HL-60 (cell line): ENCODE results near the gene E2F3.

ENCODE experiments used
- DNase-seq, 2 experiments: peaks; one replicate each; pipeline ENCODE4 v3.0.0-alpha.2; 2010 to 2020; ENCODE audit warnings: low read depth in 1 of 2, low spot score in 1 of 2
- H3K27ac ChIP-seq: fragments of 250-450 bp; sonication (Bioruptor Pico); replicated peaks from 2 replicates; pipeline ENCODE4 v1.5.1; 2020; ENCODE audit warnings: mild to moderate bottlenecking, moderate library complexity
- H3K27me3 ChIP-seq: fragments of 250-450 bp; sonication (Bioruptor Pico); 2 replicates; pipeline ENCODE4 v1.5.1; 2021; ENCODE audit warnings: mild to moderate bottlenecking, moderate library complexity; ENCODE audit not compliant: insufficient read depth, poor library complexity, severe bottlenecking
- H3K4me3 ChIP-seq: replicated peaks from 2 replicates; pipeline ENCODE4 v1.5.1; 2011; ENCODE audit warnings: mild to moderate bottlenecking, control low read depth, low read length; ENCODE audit not compliant: insufficient read depth
- CTCF ChIP-seq: IDR thresholded peaks from one replicate; pipeline ENCODE4 v1.5.1; 2011; ENCODE audit warnings: low read length, control low read depth, inconsistent platforms; ENCODE audit not compliant: insufficient read depth
- GABPA ChIP-seq: IDR thresholded peaks from 2 replicates; pipeline ENCODE4 v1.6.1; 2012; ENCODE audit warnings: low read depth
- POLR2AphosphoS5 ChIP-seq: IDR thresholded peaks from 2 replicates; pipeline ENCODE4 v1.6.1; 2012; ENCODE audit warnings: low read depth
- REST ChIP-seq: IDR thresholded peaks from 2 replicates; pipeline ENCODE4 v1.6.1; 2012; ENCODE audit warnings: low read depth; ENCODE audit not compliant: insufficient replicate concordance
- SPI1 ChIP-seq: IDR thresholded peaks from 2 replicates; pipeline ENCODE4 v1.6.1; 2012; ENCODE audit warnings: low read depth, mild to moderate bottlenecking, borderline replicate concordance

The E2F3 gene

GRCh38 chr6:20440296-20440695 is 38.6 kb downstream of the E2F3 start:
- DNase-seq = no peak
- H3K27ac ChIP-seq = no peak overlapping the region
- no peak overlapping the region for H3K4me3 ChIP-seq
- TF ChIP-seq POLR2AphosphoS5 (no peak), GABPA (no peak), SPI1 (no peak), REST (no peak)
- no peaks in the 10 kb centered on the region for H3K27me3 ChIP-seq

- Histone ChIP-seq H3K27ac (no peak overlapping the region), H3K27me3 (no peaks in the 10 kb centered on the region), H3K4me3 (no peak overlapping the region)
- no peak for TF ChIP-seq REST
- no peak for TF ChIP-seq GABPA
- TF ChIP-seq CTCF = no peak
- TF ChIP-seq SPI1 = no peak
- TF ChIP-seq POLR2AphosphoS5 = no peak
- DNase-seq = no peak
These were observed 39.6 kb downstream of the E2F3 start for GRCh38 chr6:20441236-20441635.

- no peak for DNase-seq
- Histone ChIP-seq H3K4me3 (no peak overlapping the region), H3K27me3 (no peaks in the 10 kb centered on the region), H3K27ac (no peak overlapping the region)
- TF ChIP-seq REST (no peak), CTCF (no peak), SPI1 (no peak), GABPA (no peak), POLR2AphosphoS5 (no peak)
These were observed 40.2 kb downstream of the E2F3 start for GRCh38 chr6:20441921-20442320.

GRCh38 chr6:20444786-20445271 is 43.1 kb downstream of the E2F3 start:
- DNase-seq = no peak
- TF ChIP-seq REST = no peak
- TF ChIP-seq CTCF = no peak
- TF ChIP-seq GABPA = no peak
- TF ChIP-seq SPI1 = no peak
- TF ChIP-seq POLR2AphosphoS5 = no peak
- no peak overlapping the region for H3K4me3 ChIP-seq
- H3K27ac ChIP-seq = no peak overlapping the region
- H3K27me3 ChIP-seq = no peaks in the 10 kb centered on the region
